ENCODE data around the gene SEMA3E.

SEMA3E gene

DNA sequence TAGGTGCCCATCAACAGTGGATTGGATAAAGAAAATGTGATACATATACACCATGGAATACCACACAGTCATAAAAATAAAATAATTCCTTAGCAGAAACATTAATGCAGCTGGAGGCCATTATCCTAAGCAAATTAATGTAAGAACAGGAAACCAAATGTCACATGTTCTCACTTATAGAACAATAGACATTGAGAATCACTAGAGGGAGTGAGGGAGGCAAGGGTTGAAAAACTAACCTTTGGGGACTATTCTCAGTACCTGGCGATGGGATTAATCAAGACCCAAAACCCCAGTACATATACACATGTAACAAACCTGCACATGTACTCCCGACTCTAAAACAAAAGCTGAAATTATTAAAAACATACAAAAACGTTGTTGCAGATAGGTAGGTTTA is 222.6 kb downstream of the SEMA3E start:
- Histone ChIP-seq H4K20me1 (ENCODE audit: insufficient read depth, low read length) (no peaks in the 10 kb centered on the region), H3F3A (ENCODE audit: insufficient read depth, low read length) (no peaks in the 10 kb centered on the region), H3K4me3 (ENCODE audit: low read depth, low read length, poor library complexity, severe bottlenecking) (no peak overlapping the region), H3K9me2 (ENCODE audit: low read depth, low read length) (no peaks in the 10 kb centered on the region), H3K27me3 (ENCODE audit: insufficient read depth, low read length) (no peaks in the 10 kb centered on the region), H3K9me3 (ENCODE audit: low read length) (no peaks in the 10 kb centered on the region), H3K4me2 (ENCODE audit: low read length) (no peak overlapping the region), H3K9ac (ENCODE audit: low read length) (no peak overlapping the region), H3K79me2 (ENCODE audit: insufficient read depth, low read length) (no peaks in the 10 kb centered on the region), H3K4me1 (ENCODE audit: insufficient read depth, low read length, severe bottlenecking) (no peaks in the 10 kb centered on the region), H2AFZ (ENCODE audit: low read length) (no peak overlapping the region), H3K27ac (ENCODE audit: low read depth, low read length, poor library complexity, severe bottlenecking) (no peak overlapping the region), H3K36me3 (ENCODE audit: insufficient read depth, low read length) (no peaks in the 10 kb centered on the region)
- TF ChIP-seq CTCF (IDR thresholded peaks at IDR 0.05; ENCODE audit: low read length) (no peak), EZH2 (IDR thresholded peaks at IDR 0.05; ENCODE audit: borderline replicate concordance, low read length) (no peak)

- H3K79me2 ChIP-seq (ENCODE audit: insufficient read depth, low read length): no peaks in the 10 kb centered on the region
- no peak overlapping the region for H3K9ac ChIP-seq (ENCODE audit: low read length)
- H3K27me3 ChIP-seq (ENCODE audit: insufficient read depth, low read length): no peaks in the 10 kb centered on the region
- no peaks in the 10 kb centered on the region for H4K20me1 ChIP-seq (ENCODE audit: insufficient read depth, low read length)
- no peak overlapping the region for H3K4me3 ChIP-seq (ENCODE audit: low read depth, low read length, poor library complexity, severe bottlenecking)
- H3K27ac ChIP-seq (ENCODE audit: low read depth, low read length, poor library complexity, severe bottlenecking): no peak overlapping the region
- H3F3A ChIP-seq (ENCODE audit: insufficient read depth, low read length): no peaks in the 10 kb centered on the region
- no peaks in the 10 kb centered on the region for H3K9me2 ChIP-seq (ENCODE audit: low read depth, low read length)
- H3K36me3 ChIP-seq (ENCODE audit: insufficient read depth, low read length): no peaks in the 10 kb centered on the region
- H3K4me1 ChIP-seq (ENCODE audit: insufficient read depth, low read length, severe bottlenecking): no peaks in the 10 kb centered on the region
- TF ChIP-seq CTCF (IDR thresholded peaks at IDR 0.05; ENCODE audit: low read length) (no peak), EZH2 (IDR thresholded peaks at IDR 0.05; ENCODE audit: borderline replicate concordance, low read length) (no peak)
- no peaks in the 10 kb centered on the region for H3K9me3 ChIP-seq (ENCODE audit: low read length)
- H2AFZ ChIP-seq (ENCODE audit: low read length): no peak overlapping the region
- H3K4me2 ChIP-seq (ENCODE audit: low read length): no peak overlapping the region
These were observed 229.9 kb downstream of the SEMA3E start for GRCh38 chr7:83419013-83419412.

GRCh38 chr7:83415840-83416239 is 233.1 kb downstream of the SEMA3E start:
- Histone ChIP-seq H3K27ac (ENCODE audit: low read depth, low read length, poor library complexity, severe bottlenecking) (no peak overlapping the region), H3K4me2 (ENCODE audit: low read length) (no peak overlapping the region), H3K4me3 (ENCODE audit: low read depth, low read length, poor library complexity, severe bottlenecking) (no peak overlapping the region), H3K27me3 (ENCODE audit: insufficient read depth, low read length) (no peaks in the 10 kb centered on the region), H3K4me1 (ENCODE audit: insufficient read depth, low read length, severe bottlenecking) (no peaks in the 10 kb centered on the region), H3K9me2 (ENCODE audit: low read depth, low read length) (no peaks in the 10 kb centered on the region), H3K36me3 (ENCODE audit: insufficient read depth, low read length) (no peaks in the 10 kb centered on the region), H4K20me1 (ENCODE audit: insufficient read depth, low read length) (no peaks in the 10 kb centered on the region), H3F3A (ENCODE audit: insufficient read depth, low read length) (no peaks in the 10 kb centered on the region), H3K9me3 (ENCODE audit: low read length) (no peaks in the 10 kb centered on the region), H3K79me2 (ENCODE audit: insufficient read depth, low read length) (no peaks in the 10 kb centered on the region), H2AFZ (ENCODE audit: low read length) (no peak overlapping the region), H3K9ac (ENCODE audit: low read length) (no peak overlapping the region)
- TF ChIP-seq EZH2 (IDR thresholded peaks at IDR 0.05; ENCODE audit: borderline replicate concordance, low read length) (no peak), CTCF (IDR thresholded peaks at IDR 0.05; ENCODE audit: low read length) (no peak)

Measured in OCI-LY1 (cell line).